ENCODE measurements around the gene RASL11A. TPM values are rescaled to one million over a fixed set of nuclear protein-coding genes. Genes with fewer than 3 reads are reported as not detected.

RASL11A gene
- total RNA-seq, 2 experiments from 2014 or later = 0.69 to 0.92 TPM

GRCh38 chr13:27257233-27257568 is 13.4 kb upstream of the RASL11A start:
- peaks cover 65% of the 10 kb centered on the region for H3K4me1 Mint-ChIP-seq
- no peak overlapping the region for H3K27ac Mint-ChIP-seq
- no peaks in the 10 kb centered on the region for H3K9me3 Mint-ChIP-seq
- POLR2A ChIA-PET = no interaction called here
- no peak for DNase-seq
- no peak overlapping the region for H3K4me3 Mint-ChIP-seq
- H3K27me3 Mint-ChIP-seq = no peaks in the 10 kb centered on the region
- CTCF ChIA-PET = interaction anchor here (0.6 to 1.7 kb wide), 5 partner anchors 13 to 565 kb away, joined by 3 to 7 read pairs (median 4); partner anchors contain the start of gene RASL11A
- peaks cover 74% of the 10 kb centered on the region for H3K36me3 Mint-ChIP-seq (ENCODE audit: low read depth)

GRCh38 chr13:27257648-27258253 is 12.9 kb upstream of the RASL11A start:
- H3K9me3 Mint-ChIP-seq = no peaks in the 10 kb centered on the region
- ChIA-PET CTCF (interaction anchor here (0.6 to 1.7 kb wide), 2 partner anchors 13 to 538 kb away, joined by 4 read pairs; partner anchors contain the start of gene RASL11A), POLR2A (no interaction called here)
- H3K4me3 Mint-ChIP-seq = no peak overlapping the region
- H3K4me1 Mint-ChIP-seq = peaks cover 64% of the 10 kb centered on the region
- H3K27ac Mint-ChIP-seq = no peak overlapping the region
- peaks cover 71% of the 10 kb centered on the region for H3K36me3 Mint-ChIP-seq (ENCODE audit: low read depth)
- no peak for DNase-seq
- no peaks in the 10 kb centered on the region for H3K27me3 Mint-ChIP-seq

DNA sequence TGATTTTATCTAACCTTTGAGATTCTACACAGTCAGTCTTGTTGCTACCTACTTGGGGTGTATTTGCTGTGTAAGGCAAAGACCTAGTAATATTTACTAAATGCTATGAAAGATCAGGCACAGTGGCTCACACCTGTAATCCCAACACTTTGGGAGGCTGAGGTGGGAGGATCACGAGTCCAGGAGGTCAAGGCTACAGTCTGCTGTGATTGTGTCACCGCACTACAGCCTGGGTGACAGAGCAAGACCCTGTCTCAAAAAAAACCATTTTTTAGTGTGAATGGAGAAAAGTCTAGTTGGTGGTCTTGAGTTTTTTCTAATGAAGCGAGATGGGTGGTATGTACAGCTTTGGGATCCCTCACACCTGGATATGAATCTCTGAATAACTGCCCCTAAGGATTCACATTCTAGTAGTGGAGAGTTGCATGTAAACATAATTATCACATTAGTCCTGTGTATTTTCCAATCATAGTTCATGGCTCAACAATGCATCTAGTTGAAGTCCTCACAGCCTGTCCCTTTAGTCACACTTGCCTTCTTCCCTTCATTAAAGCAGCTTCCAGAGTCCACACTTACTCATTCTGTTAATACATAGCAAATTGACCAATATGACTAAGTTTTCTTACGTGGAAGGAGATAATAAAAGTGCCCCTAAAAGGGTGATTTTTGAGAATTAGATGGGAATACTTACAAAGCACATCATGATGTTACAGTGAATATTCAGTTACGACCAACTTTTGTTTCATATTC is 11.8 kb upstream of the RASL11A start:
- CTCF ChIA-PET = interaction anchor here (1.4 kb wide), 1 partner anchor 12 kb away, joined by 3 read pairs; the partner anchor contains the start of gene RASL11A

GRCh38 chr13:27259831-27260230 is 10.8 kb upstream of the RASL11A start:
- Mint-ChIP-seq H3K9me3 (no peaks in the 10 kb centered on the region), H3K4me1 (peaks cover 45% of the 10 kb centered on the region), H3K4me3 (no peak overlapping the region), H3K27ac (peak overlapping the region; percentile 34), H3K36me3 (ENCODE audit: low read depth) (peaks cover 53% of the 10 kb centered on the region), H3K27me3 (no peaks in the 10 kb centered on the region)
- ChIA-PET CTCF (interaction anchor here (1.4 kb wide), 1 partner anchor 11 kb away, joined by 3 read pairs; the partner anchor contains the start of gene RASL11A), POLR2A (no interaction called here)
- no peak for DNase-seq

More for the DNA sequence above, 11.8 kb upstream of the RASL11A start:
- H3K4me3 Mint-ChIP-seq = no peak overlapping the region
- H3K27ac Mint-ChIP-seq = peak overlapping the region; percentile 17
- no peaks in the 10 kb centered on the region for H3K9me3 Mint-ChIP-seq
- POLR2A ChIA-PET = no interaction called here
- DNase-seq = no peak
- H3K4me1 Mint-ChIP-seq = peaks cover 53% of the 10 kb centered on the region
- no peaks in the 10 kb centered on the region for H3K27me3 Mint-ChIP-seq
- H3K36me3 Mint-ChIP-seq (ENCODE audit: low read depth) = peaks cover 62% of the 10 kb centered on the region

- CTCF ChIA-PET = no interaction called here
- POLR2A ChIA-PET = no interaction called here
- no peak for DNase-seq
- no peaks in the 10 kb centered on the region for H3K9me3 Mint-ChIP-seq
- H3K4me1 Mint-ChIP-seq = peaks cover 42% of the 10 kb centered on the region
- no peaks in the 10 kb centered on the region for H3K27me3 Mint-ChIP-seq
- H3K4me3 Mint-ChIP-seq = no peak overlapping the region
- no peak overlapping the region for H3K27ac Mint-ChIP-seq
- peaks cover 42% of the 10 kb centered on the region for H3K36me3 Mint-ChIP-seq (ENCODE audit: low read depth)
Measured at GRCh38 chr13:27261396-27261795, 9.2 kb upstream of the RASL11A start.

GRCh38 chr13:27263438-27263837 is 7.2 kb upstream of the RASL11A start:
- H3K4me1 Mint-ChIP-seq = peaks cover 37% of the 10 kb centered on the region
- ChIA-PET POLR2A (no interaction called here), CTCF (interaction anchor here (0.6 to 1.8 kb wide), 2 partner anchors 9 to 181 kb away, joined by 3 to 6 read pairs; no protein-coding TSS in a partner anchor)
- DNase-seq = no peak
- H3K4me3 Mint-ChIP-seq = no peak overlapping the region
- H3K27me3 Mint-ChIP-seq = no peaks in the 10 kb centered on the region
- peaks cover 24% of the 10 kb centered on the region for H3K36me3 Mint-ChIP-seq (ENCODE audit: low read depth)
- H3K9me3 Mint-ChIP-seq = no peaks in the 10 kb centered on the region
- no peak overlapping the region for H3K27ac Mint-ChIP-seq

GRCh38 chr13:27264181-27264580 is 6.4 kb upstream of the RASL11A start:
- peaks cover 17% of the 10 kb centered on the region for H3K36me3 Mint-ChIP-seq (ENCODE audit: low read depth)
- no peak overlapping the region for H3K27ac Mint-ChIP-seq
- no peaks in the 10 kb centered on the region for H3K9me3 Mint-ChIP-seq
- DNase-seq = no peak
- H3K4me1 Mint-ChIP-seq = peaks cover 30% of the 10 kb centered on the region
- CTCF ChIA-PET = interaction anchor here (1.6 to 1.8 kb wide), 2 partner anchors 10 to 18 kb away, joined by 3 to 6 read pairs; no protein-coding TSS in a partner anchor
- no peak overlapping the region for H3K4me3 Mint-ChIP-seq
- POLR2A ChIA-PET = no interaction called here
- H3K27me3 Mint-ChIP-seq = no peaks in the 10 kb centered on the region

- no peak overlapping the region for H3K27ac Mint-ChIP-seq
- H3K4me3 Mint-ChIP-seq = no peak overlapping the region
- no peaks in the 10 kb centered on the region for H3K9me3 Mint-ChIP-seq
- no peaks in the 10 kb centered on the region for H3K27me3 Mint-ChIP-seq
- no peak for DNase-seq
- ChIA-PET CTCF (interaction anchor here (1.6 to 1.8 kb wide), 2 partner anchors 10 to 18 kb away, joined by 3 to 6 read pairs; no protein-coding TSS in a partner anchor), POLR2A (no interaction called here)
- H3K4me1 Mint-ChIP-seq = peaks cover 25% of the 10 kb centered on the region
- H3K36me3 Mint-ChIP-seq (ENCODE audit: low read depth) = peaks cover 12% of the 10 kb centered on the region
Measured at GRCh38 chr13:27264648-27265047, 6.0 kb upstream of the RASL11A start.

- Mint-ChIP-seq H3K9me3 (no peaks in the 10 kb centered on the region), H3K27ac (no peak overlapping the region)
- POLR2A ChIA-PET = no interaction called here
Measured at GRCh38 chr13:27266917-27267316, 3.7 kb upstream of the RASL11A start.

DNA sequence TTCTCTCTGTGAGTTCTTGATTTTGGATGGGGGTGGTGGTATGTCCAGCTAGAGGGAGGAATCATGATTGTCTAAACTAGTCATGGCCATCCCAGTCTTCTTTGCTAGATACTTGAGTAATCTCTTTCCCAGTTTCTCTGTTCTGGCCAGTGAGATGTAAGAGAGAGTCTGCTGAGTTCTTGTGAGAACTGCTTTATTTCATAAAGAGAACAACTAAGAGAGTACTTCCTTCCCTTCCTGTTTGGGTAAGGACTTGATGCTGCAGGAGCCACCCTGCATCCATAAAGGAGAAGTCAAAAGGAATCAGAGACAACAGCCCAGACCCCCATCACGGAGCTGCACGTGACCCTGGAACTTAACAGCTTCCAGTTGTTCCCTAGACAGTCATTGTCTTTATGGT is 3.0 kb upstream of the RASL11A start:
- no peaks in the 10 kb centered on the region for H3K9me3 Mint-ChIP-seq
- ChIA-PET CTCF (no interaction called here), POLR2A (no interaction called here)
- peaks cover 13% of the 10 kb centered on the region for H3K4me1 Mint-ChIP-seq
- H3K27ac Mint-ChIP-seq = no peak overlapping the region
- DNase-seq = no peak
- H3K27me3 Mint-ChIP-seq = peaks cover 12% of the 10 kb centered on the region
- H3K36me3 Mint-ChIP-seq (ENCODE audit: low read depth) = peaks cover under 1% of the 10 kb centered on the region
- H3K4me3 Mint-ChIP-seq = no peak overlapping the region

More at GRCh38 chr13:27266917-27267316, 3.7 kb upstream of the RASL11A start:
- Mint-ChIP-seq H3K4me3 (no peak overlapping the region), H3K36me3 (ENCODE audit: low read depth) (peaks cover 3% of the 10 kb centered on the region), H3K27me3 (peaks cover 8% of the 10 kb centered on the region), H3K4me1 (peaks cover 16% of the 10 kb centered on the region)
- CTCF ChIA-PET = interaction anchor here (0.8 kb wide), 1 partner anchor 273 kb away, joined by 4 read pairs; no protein-coding TSS in a partner anchor
- DNase-seq = no peak

GRCh38 chr13:27269114-27269665 is 1.4 kb upstream of the RASL11A start:
- Mint-ChIP-seq H3K4me1 (peaks cover 12% of the 10 kb centered on the region), H3K9me3 (no peaks in the 10 kb centered on the region), H3K27me3 (peaks cover 17% of the 10 kb centered on the region), H3K36me3 (ENCODE audit: low read depth) (no peaks in the 10 kb centered on the region), H3K4me3 (no peak overlapping the region), H3K27ac (no peak overlapping the region)
- no peak for DNase-seq
- POLR2A ChIA-PET = no interaction called here
- CTCF ChIA-PET = interaction anchor here (0.7 to 0.9 kb wide), 2 partner anchors 74 to 380 kb away, joined by 3 to 4 read pairs; no protein-coding TSS in a partner anchor

GRCh38 chr13:27271570-27272096 is 1.0 kb downstream of the RASL11A start:
- no peak overlapping the region for H3K27ac Mint-ChIP-seq
- H3K27me3 Mint-ChIP-seq = peaks cover 25% of the 10 kb centered on the region
- peaks cover 12% of the 10 kb centered on the region for H3K4me1 Mint-ChIP-seq
- no peak for DNase-seq
- no peaks in the 10 kb centered on the region for H3K36me3 Mint-ChIP-seq (ENCODE audit: low read depth)
- H3K9me3 Mint-ChIP-seq = no peaks in the 10 kb centered on the region
- peak overlapping the region; percentile 70 for H3K4me3 Mint-ChIP-seq
- CTCF ChIA-PET = interaction anchor here (0.7 to 1.6 kb wide), 5 partner anchors 19 to 300 kb away, joined by 3 to 4 read pairs (median 3); no protein-coding TSS in a partner anchor
- POLR2A ChIA-PET = no interaction called here

Data from activated CD4-positive, alpha-beta T cell treated with anti-CD3 and anti-CD28 coated beads, Interleukin-2, amount 10 ng/mL, durations not matched to agents 7 days and 5 days (primary cell).